ENCODE measurements around the gene COQ10B.
"Not testable (repeated sequence)": the region's sequence is repeated elsewhere in the genome, so short reads cannot be mapped to it uniquely, and the experiment has no call there.

The COQ10B gene

GRCh38 chr2:197452754-197453122 is 614 bp upstream of the COQ10B start:
- no peak for DNase-seq

- DNase-seq, result no peak
These were observed 604 bp downstream of the COQ10B start for GRCh38 chr2:197453914-197454398.

GRCh38 chr2:197454923-197455322 is 1.6 kb downstream of the COQ10B start:
- DNase-seq, result no peak

- DNase-seq, result no peak
These were observed 2.1 kb downstream of the COQ10B start for GRCh38 chr2:197455428-197455827.

- no peak for DNase-seq
These were observed 7.3 kb downstream of the COQ10B start for GRCh38 chr2:197460649-197461048.

- no peak for DNase-seq
These were observed 7.7 kb downstream of the COQ10B start for GRCh38 chr2:197461057-197461456.

GRCh38 chr2:197464175-197464574 is 10.8 kb downstream of the COQ10B start:
- no peak for DNase-seq

- no peak for DNase-seq
These were observed 18.8 kb downstream of the COQ10B start for GRCh38 chr2:197472166-197472565.

- no peak for DNase-seq
These were observed 24.4 kb downstream of the COQ10B start for GRCh38 chr2:197477797-197478196.

- DNase-seq, result no peak
These were observed 27.0 kb downstream of the COQ10B start for GRCh38 chr2:197480165-197481036.

GRCh38 chr2:197484248-197484647 is 30.9 kb downstream of the COQ10B start:
- DNase-seq, result not testable (repeated sequence)

- DNase-seq, result no peak
These were observed 32.8 kb downstream of the COQ10B start for GRCh38 chr2:197486175-197486574.

- no peak for DNase-seq
These were observed 34.0 kb downstream of the COQ10B start for GRCh38 chr2:197487385-197487784.

GRCh38 chr2:197495433-197496134 is 42.2 kb downstream of the COQ10B start:
- no peak for DNase-seq

- DNase-seq, result no peak
These were observed 43.3 kb downstream of the COQ10B start for GRCh38 chr2:197496695-197497094.

GRCh38 chr2:197497326-197497725 is 44.0 kb downstream of the COQ10B start:
- no peak for DNase-seq

- DNase-seq, result no peak
These were observed 45.0 kb downstream of the COQ10B start for GRCh38 chr2:197498235-197498936.

- DNase-seq, result peak; percentile 85
These were observed 45.7 kb downstream of the COQ10B start for GRCh38 chr2:197498937-197499593.

GRCh38 chr2:197499594-197500502 is 46.5 kb downstream of the COQ10B start, which contains the start of the genes HSPD1 and HSPE1:
Gene HSPD1, minus strand, starts transcription at chr2:197499840. Its CDS starts 992 bp downstream, at chr2:197498848.
Gene HSPE1, plus strand, starts transcription at chr2:197500379. Its CDS starts 58 bp downstream, at chr2:197500437.
- DNase-seq, result peak; percentile 99

- no peak for DNase-seq
These were observed 47.3 kb downstream of the COQ10B start for GRCh38 chr2:197500503-197501131.

- no peak for DNase-seq
These were observed 48.8 kb downstream of the COQ10B start for GRCh38 chr2:197502201-197502600.
